Activated CD4-positive, alpha-beta memory T cell treated with anti-CD3 and anti-CD28 coated beads for 36 hours (primary cell): ENCODE measurements around the gene KIF5A. TPM values are rescaled to one million over a fixed set of nuclear protein-coding genes. Genes with fewer than 3 reads are reported as not detected.
"Not testable (repeated sequence)": the region's sequence is repeated elsewhere in the genome, so short reads cannot be mapped to it uniquely, and the experiment has no call there.

Source experiments
- CTCF ChIA-PET: fragments of 350-600 bp; sonication (Branson Sonifier 250); formaldehyde crosslinking; loops from one replicate; lab custom pipeline; 2021; ENCODE audit warnings: antibody characterized with exemption, inconsistent platforms; lab: Charles Lee
- POLR2A ChIA-PET: fragments of 350-600 bp; sonication (Branson Sonifier 250); formaldehyde crosslinking; loops from one replicate; lab custom pipeline; 2021; ENCODE audit warnings: antibody characterized with exemption; lab: Charles Lee
- DNase-seq: peaks from one replicate; pipeline ENCODE4 v3.0.0-alpha.2; 2020
- H3K27ac Mint-ChIP-seq: one replicate; pipeline ENCODE4 v1.8.0; 2021; ENCODE audit warnings: mixed read lengths
- H3K27me3 Mint-ChIP-seq: one replicate; pipeline ENCODE4 v1.8.0; 2021; ENCODE audit warnings: mixed read lengths
- H3K36me3 Mint-ChIP-seq: one replicate; pipeline ENCODE4 v1.8.0; 2021; ENCODE audit warnings: mixed read lengths
- H3K4me1 Mint-ChIP-seq: one replicate; pipeline ENCODE4 v1.8.0; 2021; ENCODE audit warnings: low read depth, mixed read lengths
- H3K4me3 Mint-ChIP-seq: one replicate; pipeline ENCODE4 v1.8.0; 2021; ENCODE audit warnings: mild to moderate bottlenecking, mixed read lengths
- H3K9me3 Mint-ChIP-seq: one replicate; pipeline ENCODE4 v1.8.0; 2021; ENCODE audit warnings: mixed read lengths
- intact Hi-C: fragments of 100-400 bp; cut with micrococcal nuclease; formaldehyde crosslinking; loops from one replicate; pipeline ENCODE4 v1.15.1; 2023
- total RNA-seq, 2 experiments: library from RNA; stranded (reverse); gene quantifications; one replicate each; pipeline ENCODE4 v1.2.3, GENCODE V29; 2021

The KIF5A gene
- total RNA-seq, 2 experiments from 2014 or later: 0.90 to 0.99 TPM

- Mint-ChIP-seq H3K27me3 (peaks cover 9% of the 10 kb centered on the region), H3K4me1 (peaks cover 27% of the 10 kb centered on the region), H3K9me3 (no peaks in the 10 kb centered on the region), H3K36me3 (peaks cover 6% of the 10 kb centered on the region), H3K4me3 (peak overlapping the region; percentile 74), H3K27ac (no peak overlapping the region)
- ChIA-PET CTCF (interaction anchor here (1.4 kb wide), 1 partner anchor 33 kb away, joined by 6 read pairs; no protein-coding TSS in a partner anchor), POLR2A (no interaction called here)
- intact Hi-C loops: no loop called here
- no peak for DNase-seq
Measured at GRCh38 chr12:57550641-57551549, 1.1 kb downstream of the KIF5A start.

- CTCF ChIA-PET: interaction anchor here (1.4 kb wide), 1 partner anchor 32 kb away, joined by 6 read pairs; no protein-coding TSS in a partner anchor
- H3K4me3 Mint-ChIP-seq: no peak overlapping the region
Measured at GRCh38 chr12:57551637-57552305, 1.9 kb downstream of the KIF5A start.

GRCh38 chr12:57552306-57552651 lies 2.4 kb downstream of the KIF5A start:
- CTCF ChIA-PET: interaction anchor here (1.4 kb wide), 1 partner anchor 31 kb away, joined by 6 read pairs; no protein-coding TSS in a partner anchor
- Mint-ChIP-seq H3K4me1 (peaks cover 22% of the 10 kb centered on the region), H3K36me3 (no peaks in the 10 kb centered on the region), H3K4me3 (no peak overlapping the region), H3K9me3 (no peaks in the 10 kb centered on the region), H3K27me3 (peaks cover 9% of the 10 kb centered on the region), H3K27ac (no peak overlapping the region)
- intact Hi-C loops: no loop called here
- no peak for DNase-seq
- POLR2A ChIA-PET: no interaction called here

More at GRCh38 chr12:57551637-57552305, 1.9 kb downstream of the KIF5A start:
- POLR2A ChIA-PET: no interaction called here
- DNase-seq: no peak
- Mint-ChIP-seq H3K9me3 (no peaks in the 10 kb centered on the region), H3K27me3 (peaks cover 9% of the 10 kb centered on the region), H3K4me1 (peaks cover 24% of the 10 kb centered on the region), H3K27ac (no peak overlapping the region), H3K36me3 (no peaks in the 10 kb centered on the region)
- intact Hi-C loops: no loop called here

GRCh38 chr12:57552835-57553313 lies 3.0 kb downstream of the KIF5A start:
- CTCF ChIA-PET: interaction anchor here (0.9 kb wide), 1 partner anchor 29 kb away, joined by 3 read pairs; no protein-coding TSS in a partner anchor
- DNase-seq: peak; percentile 12
- Mint-ChIP-seq H3K27ac (no peak overlapping the region), H3K36me3 (no peaks in the 10 kb centered on the region), H3K27me3 (peaks cover 9% of the 10 kb centered on the region), H3K4me3 (no peak overlapping the region), H3K9me3 (no peaks in the 10 kb centered on the region), H3K4me1 (peaks cover 16% of the 10 kb centered on the region)
- POLR2A ChIA-PET: no interaction called here
- intact Hi-C loops: no loop called here

- POLR2A ChIA-PET: no interaction called here
- no peak overlapping the region for H3K4me3 Mint-ChIP-seq
- peaks cover 8% of the 10 kb centered on the region for H3K27me3 Mint-ChIP-seq
- no peak for DNase-seq
- H3K4me1 Mint-ChIP-seq: peaks cover 16% of the 10 kb centered on the region
- CTCF ChIA-PET: interaction anchor here (0.9 kb wide), 1 partner anchor 30 kb away, joined by 3 read pairs; no protein-coding TSS in a partner anchor
- no peaks in the 10 kb centered on the region for H3K36me3 Mint-ChIP-seq
- intact Hi-C loops: no loop called here
- H3K9me3 Mint-ChIP-seq: no peaks in the 10 kb centered on the region
- no peak overlapping the region for H3K27ac Mint-ChIP-seq
Measured at GRCh38 chr12:57553343-57554202, 3.7 kb downstream of the KIF5A start.

GRCh38 chr12:57554453-57554852 lies 4.6 kb downstream of the KIF5A start:
- DNase-seq: no peak
- Mint-ChIP-seq H3K9me3 (no peaks in the 10 kb centered on the region), H3K27ac (no peak overlapping the region), H3K36me3 (no peaks in the 10 kb centered on the region), H3K4me3 (no peak overlapping the region), H3K4me1 (peaks cover 8% of the 10 kb centered on the region), H3K27me3 (peaks cover 6% of the 10 kb centered on the region)
- intact Hi-C loops: no loop called here
- ChIA-PET CTCF (interaction anchor here (1.4 kb wide), 2 partner anchors 8 to 29 kb away, joined by 3 to 6 read pairs; no protein-coding TSS in a partner anchor), POLR2A (no interaction called here)

GRCh38 chr12:57554897-57555296 lies 5.1 kb downstream of the KIF5A start:
- DNase-seq: no peak
- peaks cover 7% of the 10 kb centered on the region for H3K4me1 Mint-ChIP-seq
- H3K4me3 Mint-ChIP-seq: no peak overlapping the region
- no peaks in the 10 kb centered on the region for H3K36me3 Mint-ChIP-seq
- peaks cover 6% of the 10 kb centered on the region for H3K27me3 Mint-ChIP-seq
- no peak overlapping the region for H3K27ac Mint-ChIP-seq
- ChIA-PET POLR2A (no interaction called here), CTCF (interaction anchor here (1.4 kb wide), 2 partner anchors 9 to 29 kb away, joined by 3 to 6 read pairs; no protein-coding TSS in a partner anchor)
- intact Hi-C loops: no loop called here
- no peaks in the 10 kb centered on the region for H3K9me3 Mint-ChIP-seq

- H3K27ac Mint-ChIP-seq: no peak overlapping the region
- POLR2A ChIA-PET: no interaction called here
- no peak for DNase-seq
- H3K27me3 Mint-ChIP-seq: peaks cover under 1% of the 10 kb centered on the region
- H3K36me3 Mint-ChIP-seq: no peaks in the 10 kb centered on the region
- intact Hi-C loops: no loop called here
- no peaks in the 10 kb centered on the region for H3K9me3 Mint-ChIP-seq
- no peak overlapping the region for H3K4me3 Mint-ChIP-seq
- H3K4me1 Mint-ChIP-seq: no peaks in the 10 kb centered on the region
- CTCF ChIA-PET: no interaction called here
Measured at GRCh38 chr12:57558864-57559263, 9.0 kb downstream of the KIF5A start.

- H3K9me3 Mint-ChIP-seq: no peaks in the 10 kb centered on the region
Measured at GRCh38 chr12:57560516-57560915, 10.7 kb downstream of the KIF5A start.

GRCh38 chr12:57561117-57561516 lies 11.3 kb downstream of the KIF5A start:
- H3K36me3 Mint-ChIP-seq, H3K9me3 Mint-ChIP-seq, DNase-seq, H3K27me3 Mint-ChIP-seq, POLR2A ChIA-PET, H3K4me1 Mint-ChIP-seq, H3K27ac Mint-ChIP-seq, intact Hi-C loops, H3K4me3 Mint-ChIP-seq: not testable (repeated sequence)
- CTCF ChIA-PET: interaction anchor here (3.3 kb wide), 1 partner anchor 21 kb away, joined by 14 read pairs; no protein-coding TSS in a partner anchor

More at GRCh38 chr12:57560516-57560915, 10.7 kb downstream of the KIF5A start:
- H3K4me1 Mint-ChIP-seq: no peaks in the 10 kb centered on the region
- no peaks in the 10 kb centered on the region for H3K36me3 Mint-ChIP-seq
- DNase-seq: no peak
- no peaks in the 10 kb centered on the region for H3K27me3 Mint-ChIP-seq
- no peak overlapping the region for H3K4me3 Mint-ChIP-seq
- CTCF ChIA-PET: no interaction called here
- POLR2A ChIA-PET: no interaction called here
- intact Hi-C loops: no loop called here
- H3K27ac Mint-ChIP-seq: no peak overlapping the region

GRCh38 chr12:57563358-57563757 lies 13.5 kb downstream of the KIF5A start:
- ChIA-PET POLR2A (no interaction called here), CTCF (interaction anchor here (3.3 kb wide), 1 partner anchor 19 kb away, joined by 14 read pairs; no protein-coding TSS in a partner anchor)
- H3K36me3 Mint-ChIP-seq: no peaks in the 10 kb centered on the region
- H3K4me1 Mint-ChIP-seq: no peaks in the 10 kb centered on the region
- no peak for DNase-seq
- no peaks in the 10 kb centered on the region for H3K9me3 Mint-ChIP-seq
- intact Hi-C loops: no loop called here
- no peak overlapping the region for H3K27ac Mint-ChIP-seq
- no peaks in the 10 kb centered on the region for H3K27me3 Mint-ChIP-seq
- no peak overlapping the region for H3K4me3 Mint-ChIP-seq
